Left kidney (tissue), 2 donors: ENCODE measurements around the gene ID2. TPM values are rescaled to one million over a fixed set of nuclear protein-coding genes. Genes with fewer than 3 reads are reported as not detected.

ENCODE experiments used
- DNase-seq: peaks from one replicate; pipeline ENCODE4 v3.0.0-alpha.2; 2013
- polyA plus RNA-seq: library from polyadenylated mRNA; unstranded; fragments of 120-200 nt; gene quantifications from one replicate; pipeline ENCODE4 v1.2.1, GENCODE V29; 2013; ENCODE audit not compliant: insufficient read length

ID2 gene
- polyA plus RNA-seq, 1 donor, result 306 TPM

DNA sequence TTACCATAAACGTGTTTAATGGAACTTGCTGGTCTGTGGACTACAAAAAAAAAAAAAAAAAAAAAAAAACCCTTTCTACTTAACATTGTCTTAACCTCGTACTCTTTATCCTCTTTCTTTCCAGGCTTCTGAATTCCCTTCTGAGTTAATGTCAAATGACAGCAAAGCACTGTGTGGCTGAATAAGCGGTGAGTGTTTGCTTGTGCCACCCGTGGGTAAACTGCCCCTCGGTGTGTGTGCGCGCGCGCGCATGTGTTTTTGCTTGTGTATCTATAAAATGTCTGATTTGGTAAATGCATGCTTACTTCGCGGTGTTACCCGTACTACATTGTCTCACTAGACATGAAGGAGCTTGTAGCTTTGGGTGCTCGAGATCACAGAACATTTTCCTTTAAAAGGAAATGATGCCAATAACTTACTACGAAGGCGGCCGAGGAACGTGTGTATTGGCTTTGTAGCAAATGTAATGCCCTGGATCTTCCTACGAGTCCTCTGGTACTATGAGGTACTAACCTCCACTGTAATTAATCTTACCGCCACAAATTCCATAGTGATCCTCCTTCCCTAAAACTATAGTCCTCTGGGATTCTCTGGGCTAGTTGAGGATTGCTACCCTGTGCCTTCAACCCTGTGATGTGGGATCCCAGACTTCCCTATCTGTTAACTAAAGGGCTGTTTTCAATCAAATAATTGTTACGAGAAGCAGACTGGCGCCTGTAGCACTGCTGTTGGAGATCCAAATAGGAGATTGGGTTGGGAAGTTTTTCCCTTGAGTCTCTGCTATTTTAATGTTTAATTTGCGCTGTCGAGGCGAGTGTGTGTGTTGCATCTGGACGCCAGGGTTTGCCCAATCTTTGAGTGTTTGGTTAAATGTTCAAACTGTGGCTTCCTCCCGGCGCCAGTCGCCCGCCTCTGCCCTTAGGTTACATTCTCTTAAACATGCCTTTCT, 1.1 kb downstream of the ID2 start:
- peak; percentile 44 for DNase-seq

DNA sequence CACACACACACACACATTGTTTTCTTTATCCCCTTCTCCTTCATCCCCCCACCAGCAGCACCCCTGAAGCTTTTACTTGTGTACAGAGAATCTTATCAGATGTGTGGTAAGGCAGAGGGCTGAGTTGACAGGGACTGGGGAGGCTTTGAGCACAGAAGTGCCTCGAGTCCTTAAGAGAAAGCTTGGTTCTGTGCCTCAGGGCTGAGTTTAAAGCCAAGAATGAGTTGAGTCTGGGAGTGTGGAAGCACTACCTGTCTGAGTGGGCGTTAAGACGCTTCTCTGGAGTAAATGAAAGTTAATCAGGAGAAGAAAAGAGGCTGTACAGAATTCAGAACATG, 2.7 kb downstream of the ID2 start:
- DNase-seq, result no peak

- peak; percentile 54 for DNase-seq
Observed at GRCh38 chr2:8684878-8685696, 3.2 kb downstream of the ID2 start.

DNA sequence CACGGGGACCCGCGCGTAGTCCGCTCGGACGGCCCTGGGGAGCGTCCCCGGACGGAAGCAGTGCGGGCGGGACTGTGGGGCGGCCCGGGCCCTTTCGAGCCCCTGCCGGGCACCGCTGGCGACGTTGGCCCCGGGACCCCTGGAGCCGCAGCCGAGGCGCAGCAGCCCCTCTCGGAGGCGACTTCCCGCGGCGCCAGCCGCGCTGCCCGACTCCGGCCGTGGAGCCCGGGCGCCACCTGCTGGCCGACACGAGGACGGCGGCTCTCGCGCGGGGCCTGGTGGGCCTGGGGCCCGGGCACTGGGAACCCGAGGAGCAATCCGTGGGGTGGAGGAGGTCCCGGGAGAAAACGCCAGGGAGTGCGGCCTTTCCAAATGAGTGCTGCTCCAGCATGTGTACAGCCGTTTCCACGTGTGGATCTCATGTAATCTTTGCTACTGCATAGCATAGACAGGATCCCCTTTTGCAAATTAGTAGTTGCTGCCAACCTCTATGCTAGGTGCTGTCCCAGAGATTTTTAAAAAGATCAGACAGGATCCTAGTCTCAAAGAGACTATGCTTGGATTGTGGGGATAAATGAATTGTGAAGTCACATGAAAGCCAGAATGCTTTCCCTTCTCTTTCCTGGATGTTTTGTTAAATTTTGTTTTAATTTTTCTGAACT, 4.0 kb downstream of the ID2 start:
- peak; percentile 76 for DNase-seq

- DNase-seq, result no peak
Observed at GRCh38 chr2:8691859-8692437, 10.1 kb downstream of the ID2 start.

DNA sequence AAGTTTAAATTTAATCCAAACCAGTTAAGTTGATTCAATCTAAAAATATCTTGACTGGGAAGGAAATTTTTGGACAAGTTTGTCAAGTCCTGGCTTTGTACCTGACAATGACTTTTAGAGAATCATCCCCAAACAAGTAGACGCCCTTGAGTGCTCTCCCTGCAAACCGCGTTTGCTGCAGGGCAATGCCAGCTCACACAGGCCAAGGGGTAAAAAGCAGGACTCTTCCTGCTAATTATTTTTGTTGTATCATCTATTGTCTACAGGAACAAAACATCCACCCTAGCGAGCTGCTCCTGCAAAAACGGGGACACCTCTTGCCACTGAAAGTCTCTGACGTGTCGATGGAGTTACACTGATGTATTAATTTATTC, 10.9 kb downstream of the ID2 start:
- DNase-seq, result no peak

DNA sequence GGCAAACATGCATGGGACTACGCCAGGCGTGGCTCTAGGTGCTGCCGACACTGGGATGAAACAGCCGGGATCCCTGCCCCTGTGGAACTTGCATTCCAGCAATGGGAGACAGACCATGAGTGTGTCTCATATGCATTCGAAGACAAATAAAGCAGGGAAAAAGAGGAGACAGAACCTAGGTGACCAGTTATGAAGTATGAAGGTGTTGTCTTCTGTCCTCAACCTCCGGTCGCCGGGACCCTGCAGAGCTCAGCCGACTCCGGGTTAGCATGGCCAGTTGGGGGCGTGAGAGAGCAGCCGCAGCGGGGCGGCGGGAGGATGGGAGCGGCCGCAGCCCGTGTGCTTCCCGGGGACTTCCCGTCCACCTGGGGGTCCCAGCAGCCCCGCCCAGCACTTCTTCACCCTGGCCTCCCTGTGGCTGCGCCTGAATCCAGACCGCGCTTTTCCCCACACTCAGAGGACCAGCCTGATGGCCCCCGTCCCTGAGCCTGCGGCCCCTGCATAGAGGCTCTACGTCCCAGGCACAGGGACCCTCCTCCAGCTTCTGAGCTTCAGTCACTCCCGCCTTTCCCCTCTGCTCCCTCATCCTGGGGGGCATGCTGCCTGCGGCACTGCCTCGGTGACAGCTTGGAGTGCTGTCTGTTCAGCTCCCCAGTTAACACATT, 11.4 kb downstream of the ID2 start:
- peak; percentile 48 for DNase-seq

DNA sequence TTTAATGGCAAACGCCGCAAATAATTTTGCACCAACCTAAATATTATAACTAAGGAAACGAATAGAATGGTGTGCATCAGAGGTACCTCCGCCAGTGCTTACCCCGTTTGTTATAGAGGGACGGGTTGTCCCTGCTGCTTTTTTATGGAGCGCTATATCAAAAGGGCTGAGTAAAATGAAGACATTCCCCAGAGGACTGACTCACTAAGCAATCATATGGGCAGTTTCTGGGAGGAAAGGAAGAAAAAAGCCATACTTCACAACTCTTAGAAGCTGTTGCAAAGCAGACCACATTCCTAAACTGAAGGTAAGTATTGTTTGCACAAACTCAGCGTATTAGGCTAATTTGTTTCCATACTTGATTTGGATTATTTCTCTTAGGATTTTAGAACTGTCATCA, 12.9 kb downstream of the ID2 start:
- no peak for DNase-seq

DNA sequence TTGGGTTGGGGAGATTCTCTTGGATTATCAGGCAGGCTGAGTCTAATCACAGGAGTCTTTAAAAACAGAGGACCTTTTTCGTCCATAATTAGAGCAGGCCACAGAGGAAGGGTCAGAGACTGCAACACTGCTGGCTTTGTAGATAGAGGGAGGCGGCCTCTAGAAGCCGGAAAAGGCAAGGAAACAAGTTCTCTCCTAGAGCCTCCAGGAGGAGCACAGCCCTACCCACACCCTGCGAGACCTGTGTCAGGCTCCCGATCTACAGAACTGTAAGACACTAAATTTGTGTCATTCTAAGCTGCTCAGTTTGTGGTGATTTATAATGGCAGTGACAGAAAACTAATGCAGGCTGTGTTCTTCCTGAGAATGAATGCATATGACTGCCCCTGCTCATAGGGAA, 15.3 kb downstream of the ID2 start:
- no peak for DNase-seq

- no peak for DNase-seq
Observed at GRCh38 chr2:8699839-8700238, 18.0 kb downstream of the ID2 start.

- DNase-seq, result no peak
Observed at GRCh38 chr2:8701681-8702379, 20.0 kb downstream of the ID2 start.

DNA sequence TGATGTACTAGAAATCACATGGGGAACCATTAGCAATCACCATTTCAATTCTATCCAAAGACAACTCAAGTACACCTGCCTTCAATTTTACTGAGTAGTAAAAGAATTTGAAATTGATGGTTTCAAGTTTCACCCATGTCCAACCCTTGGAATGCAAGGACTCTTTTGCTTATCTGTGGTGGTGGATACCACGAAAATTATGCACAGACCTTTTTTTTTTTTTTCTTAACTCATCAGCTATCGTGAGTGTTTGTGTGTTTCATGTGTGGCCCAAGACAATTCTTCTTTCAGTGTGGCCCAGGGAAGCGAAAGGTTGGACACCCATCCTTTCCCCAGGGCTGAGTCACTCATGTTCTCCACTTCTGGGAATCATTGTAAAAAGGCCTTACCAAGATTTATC, 23.1 kb downstream of the ID2 start:
- DNase-seq, result no peak

DNA sequence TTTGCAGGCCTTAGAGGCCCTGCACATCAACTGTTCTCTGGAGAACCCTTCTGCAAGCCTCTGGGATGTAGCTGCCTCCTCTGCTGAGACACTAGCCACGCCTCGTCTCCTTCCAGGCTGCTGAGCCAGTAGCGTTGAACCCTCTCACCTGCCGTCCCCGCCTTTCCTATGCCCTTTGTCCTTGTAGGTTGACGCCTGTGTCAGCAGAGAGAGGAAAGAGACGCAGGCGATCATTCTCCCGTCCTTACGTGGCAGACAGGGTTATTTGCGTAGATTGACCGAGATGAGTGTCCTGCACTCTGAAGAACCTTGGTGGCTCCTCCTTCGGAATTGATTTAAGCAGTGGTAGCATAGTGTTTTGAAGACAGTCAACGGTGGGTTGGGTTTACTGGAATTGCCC, 27.8 kb downstream of the ID2 start:
- no peak for DNase-seq

DNA sequence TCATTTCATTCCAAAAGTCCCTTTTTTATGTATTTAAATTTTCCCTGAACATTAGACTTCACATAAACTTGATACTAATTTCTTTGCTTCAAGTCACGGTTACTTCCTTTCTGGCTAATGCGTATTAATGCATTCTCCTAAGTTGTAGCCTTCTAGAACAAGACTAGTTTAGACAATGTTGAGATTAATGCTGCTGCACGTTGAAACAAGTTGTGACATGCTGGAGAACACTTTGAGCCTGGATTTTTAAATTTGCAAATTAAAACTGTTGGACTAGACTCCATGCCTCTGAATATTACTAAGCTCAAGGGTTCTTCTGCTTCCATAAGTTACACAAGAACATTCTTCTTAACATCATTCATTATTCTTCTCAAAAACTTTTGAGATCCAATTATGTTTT, 29.1 kb downstream of the ID2 start:
- DNase-seq, result no peak

DNA sequence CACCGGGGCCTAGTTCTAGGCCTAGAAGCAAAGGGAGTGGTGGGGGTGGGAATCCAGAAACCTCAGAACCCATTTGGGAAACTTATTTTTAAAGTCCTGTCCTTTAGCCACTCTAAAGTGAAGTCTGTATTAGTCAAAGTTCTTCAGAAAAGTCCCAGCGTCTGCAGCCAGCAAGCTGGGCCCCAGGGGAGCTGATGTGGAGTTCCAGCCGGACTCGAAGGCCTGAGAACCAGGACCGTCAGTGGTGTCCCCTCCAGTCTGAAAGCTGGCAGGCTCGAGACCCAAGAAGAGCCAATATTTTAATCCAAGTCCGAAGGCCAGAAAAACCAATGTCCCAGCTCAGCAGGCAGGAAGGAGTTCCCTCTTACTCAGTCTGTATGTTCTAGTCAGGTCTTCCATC, 32.4 kb downstream of the ID2 start:
- DNase-seq, result no peak

- DNase-seq, result no peak
Observed at GRCh38 chr2:8714971-8715370, 33.1 kb downstream of the ID2 start.

GRCh38 chr2:8719528-8719927, 37.7 kb downstream of the ID2 start:
- no peak for DNase-seq

DNA sequence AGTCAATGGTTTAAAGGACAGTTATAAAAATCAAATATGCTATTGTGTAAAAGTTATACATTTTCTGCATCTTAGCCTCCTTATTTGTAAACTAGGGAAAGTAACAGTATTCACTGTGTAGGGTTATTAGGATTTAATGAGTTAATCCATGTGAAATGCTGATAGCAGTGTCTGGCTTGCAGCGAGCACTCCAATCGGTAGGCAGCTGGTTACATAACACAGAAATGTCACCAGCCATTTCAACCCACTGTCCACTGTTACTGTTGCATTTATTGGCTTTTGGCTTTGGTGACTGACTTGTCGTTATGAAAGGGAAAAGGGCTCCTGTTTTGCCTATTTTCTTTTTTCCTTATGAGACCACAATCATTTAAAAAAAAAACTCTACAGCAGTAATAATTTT, 38.9 kb downstream of the ID2 start:
- no peak for DNase-seq

DNA sequence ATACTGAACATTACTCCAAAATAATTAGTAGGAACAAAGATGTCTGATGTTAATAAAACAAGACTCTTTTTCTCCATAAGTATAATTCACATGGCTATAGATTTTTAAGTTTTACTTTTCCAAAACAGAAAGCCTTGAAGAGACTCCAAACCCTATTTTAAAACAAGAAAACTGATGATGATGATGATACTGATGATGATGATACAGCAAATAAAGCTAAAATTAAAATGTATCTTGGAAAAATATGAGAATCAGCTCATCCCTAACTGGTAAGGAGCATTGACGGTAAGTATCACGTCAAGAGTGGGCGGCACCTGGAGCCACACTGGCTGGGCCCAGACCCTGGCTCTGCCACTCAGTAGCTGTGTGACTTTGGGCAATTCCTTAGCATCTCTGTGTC, 39.6 kb downstream of the ID2 start:
- no peak for DNase-seq

- no peak for DNase-seq
Observed at GRCh38 chr2:8722986-8723385, 41.1 kb downstream of the ID2 start.

DNA sequence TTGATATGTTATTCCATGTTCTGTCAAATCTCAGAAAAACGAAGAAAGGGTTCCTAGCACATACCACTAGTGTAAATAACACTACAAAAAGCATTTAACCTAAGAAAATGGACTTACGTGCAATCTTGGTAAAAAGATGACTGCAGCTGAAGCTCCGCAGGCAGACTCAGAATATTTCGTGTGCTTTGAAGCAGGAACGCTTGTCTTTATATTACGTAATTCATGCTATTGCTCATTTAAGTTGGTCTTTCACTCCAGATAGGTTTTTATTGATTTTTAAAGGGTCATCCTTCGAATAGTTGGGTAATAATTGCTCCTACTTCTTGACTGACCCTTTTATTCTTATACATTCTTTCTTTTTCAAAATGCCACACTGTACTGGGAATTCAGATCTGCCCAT, 44.0 kb downstream of the ID2 start:
- no peak for DNase-seq
